Activated CD4-positive, alpha-beta T cell treated with anti-CD3 and anti-CD28 coated beads for 24 hours (primary cell): ENCODE data around the gene VTI1A.

ENCODE experiments used
- DNase-seq, 2 donors: peaks; one replicate each; pipeline ENCODE4 v3.0.0-alpha.2; 2020; ENCODE audit warnings: low read depth in 2 of 2

The VTI1A gene

DNA sequence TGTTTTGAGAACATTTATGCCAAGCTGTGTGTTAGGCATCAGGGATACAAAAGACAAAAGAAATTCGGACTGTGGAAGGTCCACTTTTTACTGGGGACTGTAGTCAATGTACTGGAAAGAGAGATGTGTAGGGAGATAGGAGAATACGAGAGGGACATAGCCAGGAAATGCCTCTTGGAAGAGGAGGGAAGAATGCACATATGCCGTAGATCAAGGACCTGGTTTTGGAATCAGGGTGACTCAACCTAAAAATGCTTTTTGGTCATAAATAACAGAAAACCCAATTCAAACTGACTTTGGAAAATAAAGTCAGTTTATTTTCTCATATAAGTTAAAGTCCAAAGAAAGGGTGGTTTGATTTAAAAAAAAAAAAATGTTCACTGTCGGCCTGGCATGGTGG lies 362.7 kb downstream of the VTI1A start:
- no peak for DNase-seq

GRCh38 chr10:112810711-112811151 lies 363.7 kb downstream of the VTI1A start:
- no peak for DNase-seq

DNA sequence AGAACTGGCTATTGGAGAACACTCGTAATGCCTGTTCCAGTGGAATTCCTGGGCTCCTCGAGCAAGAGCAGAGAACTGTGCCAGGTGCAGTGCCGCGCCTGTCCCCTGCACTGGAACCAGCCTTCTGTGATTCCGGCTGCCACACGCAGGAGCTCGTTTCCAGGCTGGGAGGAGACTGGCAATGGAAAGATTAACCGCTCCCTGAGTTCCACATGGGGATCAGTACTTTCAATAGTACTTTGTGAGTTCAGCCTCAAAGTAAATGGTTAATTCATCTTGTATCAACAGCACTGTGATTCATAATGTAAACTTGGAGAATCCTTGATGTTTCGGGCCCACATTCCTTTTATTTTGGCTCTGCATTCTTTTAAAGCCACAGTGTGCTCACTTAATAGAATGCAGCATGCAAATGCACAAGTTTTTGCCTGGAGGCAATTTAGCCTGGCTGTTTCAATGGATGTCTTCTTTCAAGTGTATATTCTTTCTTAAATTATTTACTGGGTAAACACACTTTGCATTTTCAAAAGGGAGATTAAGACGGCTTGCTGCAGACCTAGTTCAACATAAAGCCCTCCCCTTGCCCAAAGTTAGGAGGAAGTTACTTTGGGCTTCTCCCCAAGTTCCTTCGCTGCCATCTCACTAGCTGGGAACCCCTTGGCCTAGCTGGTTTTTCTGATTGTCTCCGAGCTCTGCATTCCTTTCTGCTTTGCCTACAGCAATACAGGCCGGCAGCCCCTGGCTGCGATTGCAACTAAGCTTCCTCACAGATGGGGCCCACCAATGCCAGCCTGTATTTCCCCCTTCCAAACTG lies 364.9 kb downstream of the VTI1A start:
- no peak for DNase-seq

DNA sequence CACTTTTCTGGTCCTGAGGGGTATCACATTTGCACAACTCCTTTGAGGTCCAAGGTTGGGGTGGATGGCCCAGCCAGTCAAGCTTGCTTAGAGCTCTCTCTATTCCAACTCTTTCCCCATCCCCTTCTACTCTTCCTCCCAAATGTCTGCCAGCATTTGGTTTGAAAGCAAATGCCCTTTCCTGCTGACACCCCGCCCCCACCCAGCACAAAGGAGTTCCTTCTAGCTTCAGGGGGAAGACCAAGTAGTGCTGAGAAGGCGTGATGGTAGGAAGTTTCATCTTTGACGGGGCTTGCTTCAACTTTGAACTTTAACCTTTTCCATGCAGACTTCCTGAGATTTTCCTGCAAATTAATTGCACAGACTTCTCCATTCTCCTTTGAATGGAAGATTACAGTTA lies 365.6 kb downstream of the VTI1A start:
- no peak for DNase-seq

GRCh38 chr10:112813866-112814591 lies 367.0 kb downstream of the VTI1A start:
- DNase-seq = no peak

DNA sequence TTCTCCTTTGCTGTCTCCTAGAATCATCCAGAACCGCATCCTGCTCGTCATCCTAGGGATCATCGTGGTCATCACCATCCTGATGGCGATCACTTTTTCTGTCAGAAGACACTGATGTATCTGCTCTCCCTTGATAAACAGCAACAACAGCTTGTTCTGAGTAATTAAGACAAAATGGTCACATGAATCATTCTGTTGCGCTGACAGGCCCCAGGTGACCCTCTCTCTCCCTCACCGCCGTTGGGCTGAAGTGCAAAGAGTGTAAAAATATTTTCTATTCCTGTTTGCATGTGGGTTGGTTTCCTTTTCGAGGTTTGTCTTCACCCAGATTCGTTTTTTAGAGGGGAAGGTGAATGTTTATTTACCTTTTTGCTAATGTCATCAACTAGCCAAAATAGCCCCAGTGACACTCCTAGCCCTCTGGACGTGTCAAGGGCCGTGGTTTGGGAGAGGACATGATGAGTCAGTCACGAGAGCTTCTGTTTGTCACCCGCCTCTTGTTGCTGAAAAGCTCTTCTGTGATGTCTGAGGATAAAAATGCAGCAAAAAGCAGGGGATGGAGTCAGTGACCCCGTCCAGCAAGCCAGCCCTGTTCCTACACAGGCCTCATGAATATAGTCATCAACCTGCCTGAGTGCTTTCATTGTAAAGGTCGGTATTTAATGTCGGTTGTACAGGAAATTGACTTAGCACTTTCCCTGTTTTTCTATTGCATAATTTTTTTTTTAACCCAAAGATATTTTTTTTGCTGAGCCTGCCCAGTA lies 368.4 kb downstream of the VTI1A start:
- DNase-seq = no peak

DNA sequence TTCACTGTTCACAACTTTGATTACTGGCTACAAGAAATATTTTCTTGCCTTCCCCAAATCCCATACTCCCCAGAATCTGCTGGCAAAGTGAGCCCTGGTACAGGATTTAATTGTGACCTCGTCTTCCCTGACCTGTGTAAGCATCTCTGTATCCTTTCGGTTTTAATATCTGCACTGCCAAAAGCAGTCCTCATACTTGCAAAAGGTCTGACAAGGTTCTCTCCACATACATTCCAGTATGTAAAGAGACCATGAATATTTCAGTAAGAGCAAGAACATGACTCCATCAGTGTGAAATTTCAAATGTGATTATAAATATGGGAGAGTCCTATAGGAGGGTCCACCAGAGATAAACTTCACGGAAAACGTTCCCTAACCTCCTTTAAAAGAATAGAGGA lies 369.0 kb downstream of the VTI1A start:
- no peak for DNase-seq

GRCh38 chr10:112816891-112817290 lies 369.9 kb downstream of the VTI1A start:
- no peak for DNase-seq

- no peak for DNase-seq
These were observed 371.2 kb downstream of the VTI1A start for GRCh38 chr10:112817981-112818777.

DNA sequence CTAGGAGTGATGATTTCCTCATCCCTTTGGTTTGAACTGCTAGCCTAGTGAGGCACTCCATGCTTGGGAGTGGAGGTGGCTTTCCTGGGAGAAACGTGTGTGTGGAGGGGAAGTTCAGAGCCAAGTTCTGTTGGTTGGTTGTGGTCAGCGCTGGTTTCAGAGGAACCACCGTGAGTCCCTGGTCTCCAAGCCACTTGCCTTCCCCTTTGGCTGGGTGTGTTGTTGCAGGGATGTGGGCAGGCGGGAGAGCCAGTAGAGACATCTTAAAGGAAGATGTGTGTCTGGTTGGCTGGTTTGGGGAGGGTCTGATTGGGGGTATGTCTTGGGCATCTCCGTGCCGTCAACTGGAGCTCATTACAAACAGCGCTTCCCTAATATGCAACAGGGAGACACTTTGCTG lies 372.2 kb downstream of the VTI1A start:
- DNase-seq = no peak

DNA sequence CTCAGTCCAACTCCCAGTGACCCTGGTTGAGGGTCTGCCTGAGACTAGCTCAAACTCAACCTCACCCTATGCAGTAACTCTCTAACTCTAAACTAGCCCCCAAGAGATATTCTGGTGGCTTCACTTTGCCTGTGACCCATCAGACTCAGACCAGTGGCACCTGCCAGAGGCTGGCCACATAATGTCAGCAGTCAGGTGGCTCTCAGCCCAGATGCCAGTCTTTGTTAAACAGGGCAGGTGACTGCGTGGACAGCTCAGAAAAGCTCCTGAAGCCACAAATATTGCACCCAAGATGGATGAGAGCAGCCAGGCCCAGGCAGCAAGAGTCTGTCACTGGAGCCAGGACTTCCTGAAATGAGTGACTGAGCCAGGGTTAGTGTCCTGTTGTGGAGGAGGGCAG lies 373.3 kb downstream of the VTI1A start:
- no peak for DNase-seq

GRCh38 chr10:112821038-112821437 lies 374.0 kb downstream of the VTI1A start:
- no peak for DNase-seq

GRCh38 chr10:112821663-112822062 lies 374.6 kb downstream of the VTI1A start:
- no peak for DNase-seq

DNA sequence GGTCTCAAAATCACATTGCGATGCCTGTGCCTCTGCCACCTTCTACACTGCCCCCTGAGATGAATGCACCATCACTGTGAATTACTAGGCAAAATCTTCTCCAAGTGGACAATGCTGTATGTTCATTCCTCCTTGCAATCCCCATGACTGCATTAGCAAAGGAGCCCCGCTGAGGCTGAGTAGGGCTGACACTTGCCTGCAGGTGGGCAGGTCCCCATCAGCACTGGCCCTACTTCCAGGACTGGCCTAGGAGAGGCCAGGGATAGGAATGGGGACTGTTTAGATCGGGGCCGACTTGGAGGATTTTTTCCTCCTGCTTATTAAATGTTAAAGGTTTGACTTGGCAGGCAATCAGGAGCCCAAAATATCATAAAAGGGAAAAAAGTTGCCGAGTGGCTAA lies 376.0 kb downstream of the VTI1A start:
- DNase-seq = no peak

- DNase-seq = no peak
These were observed 376.6 kb downstream of the VTI1A start for GRCh38 chr10:112823604-112824003.

DNA sequence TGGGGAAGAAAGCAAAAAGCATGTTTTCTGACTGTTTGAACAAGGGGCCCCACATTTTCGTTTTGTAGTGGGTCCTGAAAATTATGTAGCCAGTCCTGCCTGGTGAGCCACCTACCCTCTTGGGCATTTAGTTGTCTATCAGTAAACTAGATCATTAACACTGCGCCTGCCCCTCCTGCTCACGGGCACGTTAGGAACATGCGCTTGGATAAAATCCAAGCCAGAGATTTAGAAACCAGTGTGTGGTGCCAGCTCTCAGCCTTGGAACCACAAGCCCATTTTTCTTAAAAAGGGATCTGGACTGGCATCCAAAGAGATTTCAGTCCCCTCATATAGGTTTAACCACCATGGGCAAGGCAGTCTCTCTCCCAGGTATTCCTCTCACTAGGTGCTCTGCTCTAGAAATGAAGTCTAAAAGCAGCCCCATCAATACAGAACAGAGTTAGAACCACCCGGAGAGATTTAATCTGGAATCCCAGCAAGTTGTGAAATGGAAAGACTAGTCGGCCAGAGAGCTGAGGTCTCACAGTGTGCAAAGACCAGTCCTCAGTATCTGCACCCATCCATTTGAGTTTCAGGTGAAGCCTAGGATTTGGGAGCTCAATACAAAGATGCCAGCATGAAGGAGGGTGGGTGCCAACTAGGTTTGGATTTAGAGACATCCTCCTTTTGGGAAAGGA lies 379.1 kb downstream of the VTI1A start:
- no peak for DNase-seq

DNA sequence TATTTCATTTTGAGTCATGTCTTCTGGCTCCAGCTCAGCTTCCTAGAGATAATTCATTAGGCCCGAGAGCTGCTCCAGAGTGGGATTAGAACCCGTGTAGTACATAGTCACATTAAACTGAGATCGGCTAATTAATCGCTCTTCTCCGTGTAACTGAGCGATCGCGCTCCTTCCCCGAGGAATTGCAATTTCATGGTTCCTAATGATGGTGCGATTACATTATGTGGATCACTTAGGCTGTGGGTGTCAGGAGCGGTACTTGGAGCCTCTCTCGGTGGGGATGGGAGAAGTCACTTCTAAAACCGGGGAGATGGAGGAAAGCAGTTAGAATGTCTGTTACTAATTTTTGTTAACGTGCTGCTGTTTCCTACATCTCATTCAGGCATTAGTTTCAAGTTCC lies 380.1 kb downstream of the VTI1A start:
- no peak for DNase-seq

DNA sequence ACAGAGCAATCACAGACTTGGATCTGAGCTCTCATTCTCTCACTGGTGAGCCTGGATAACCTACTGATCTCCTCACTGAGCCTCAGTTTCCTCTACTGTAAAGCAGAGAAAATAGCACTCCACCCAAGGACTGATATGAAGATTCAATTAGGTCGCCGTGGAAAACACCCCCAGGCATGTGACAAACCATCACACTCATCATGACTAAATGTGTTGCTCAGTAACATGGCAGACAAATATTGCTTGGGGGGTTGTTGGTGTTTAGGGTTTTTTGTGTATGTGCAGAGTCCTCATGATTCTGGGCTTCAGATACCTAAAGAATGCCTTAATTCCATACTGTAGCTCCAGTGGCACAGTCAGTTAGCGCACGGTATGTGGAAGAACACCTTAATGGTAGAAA lies 380.9 kb downstream of the VTI1A start:
- DNase-seq = no peak

DNA sequence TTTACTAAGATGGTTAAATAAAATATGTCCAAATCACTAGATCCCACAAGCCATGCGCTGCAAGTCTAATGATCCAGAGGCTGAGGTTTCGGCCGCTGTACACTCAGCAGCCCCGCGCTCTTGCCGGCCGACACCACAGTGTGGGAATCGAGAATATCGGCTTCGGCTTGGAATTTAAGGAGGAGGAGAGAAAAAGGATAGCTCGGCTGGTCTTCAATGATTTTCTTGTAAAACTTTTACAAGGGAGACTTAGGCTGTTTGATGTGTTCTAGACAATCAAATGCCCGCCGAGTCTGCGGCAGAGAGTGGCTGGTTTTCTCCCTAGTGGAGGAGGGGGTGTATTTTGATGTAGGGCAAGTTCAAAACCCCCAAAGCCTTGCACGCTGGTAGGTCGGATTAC lies 384.8 kb downstream of the VTI1A start:
- no peak for DNase-seq

DNA sequence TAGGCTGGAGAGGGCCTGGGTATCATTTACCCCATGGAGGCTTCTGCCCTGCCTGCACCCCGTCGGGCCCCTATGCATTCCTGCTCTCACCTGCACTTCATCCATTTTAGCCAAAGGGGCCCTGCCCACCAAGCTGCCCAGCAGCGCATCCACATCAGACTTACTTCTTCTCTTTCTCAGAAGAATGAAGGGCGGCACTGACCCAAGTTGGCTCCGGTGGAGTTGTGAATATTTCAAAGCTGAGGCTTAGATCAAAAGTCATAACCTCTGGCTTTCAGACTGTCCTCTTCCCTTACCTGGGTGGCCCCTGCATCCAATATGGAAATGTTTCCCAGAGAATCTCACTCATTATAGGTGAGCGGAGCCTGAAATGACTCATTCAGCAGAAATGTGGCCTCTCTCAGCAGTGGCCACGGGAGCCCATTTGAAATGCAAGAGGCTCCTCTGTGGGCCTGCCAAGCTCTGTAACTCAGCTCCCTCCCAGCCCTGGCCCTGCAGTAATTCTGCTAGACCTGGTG lies 385.4 kb downstream of the VTI1A start:
- no peak for DNase-seq

- no peak for DNase-seq
These were observed 385.9 kb downstream of the VTI1A start for GRCh38 chr10:112832959-112833358.
